GM12874 (cell line): ENCODE data around the gene PAK1IP1.

ENCODE experiments used
- TF ChIP-seq, protein P1 (sequence below): IDR thresholded peaks from 2 replicates; pipeline ENCODE4 v1.5.1; 2011; ENCODE audit warnings: low read depth, mild to moderate bottlenecking, control low read depth, low read length, moderate library complexity; ENCODE audit not compliant: insufficient read depth

The PAK1IP1 gene

DNA sequence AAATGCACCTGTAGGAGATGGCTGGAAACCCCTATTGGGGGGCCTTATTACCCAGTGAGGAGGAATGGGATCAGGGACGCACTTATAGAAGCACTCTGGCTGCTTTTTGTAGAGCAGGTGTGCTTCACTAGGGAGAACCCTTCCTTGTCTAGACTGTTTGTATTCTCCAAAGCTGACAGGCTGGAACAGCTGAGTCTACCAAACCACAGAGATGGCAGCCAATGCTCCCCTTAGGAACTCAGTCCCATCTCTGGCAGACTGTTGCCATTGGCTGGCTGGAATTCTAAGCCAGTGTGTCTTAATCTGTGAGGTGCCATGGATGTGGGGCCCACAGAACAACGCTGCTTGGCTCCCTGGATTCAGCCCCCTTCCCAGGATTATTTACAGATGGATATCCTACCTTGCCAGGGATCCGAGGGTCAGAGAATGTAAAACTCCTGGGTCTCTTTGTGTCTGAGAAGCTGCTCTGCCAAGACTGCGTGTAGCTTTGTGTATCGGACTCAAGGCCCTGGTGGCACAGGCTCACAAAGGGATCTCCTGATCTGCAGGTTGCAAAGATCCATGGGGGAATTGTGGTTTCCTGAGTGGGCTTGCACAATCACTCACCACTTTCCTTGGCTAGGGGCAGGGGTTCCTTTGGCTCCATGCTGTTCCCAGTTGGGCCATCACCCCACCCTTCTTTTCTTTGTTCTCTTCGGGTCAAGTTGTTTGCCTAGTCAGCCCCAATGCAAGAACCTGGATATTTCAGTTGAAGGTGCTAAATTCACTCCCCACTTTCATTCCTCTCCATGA, 26.4 kb upstream of the PAK1IP1 start:
- TF ChIP-seq, protein P1, sequence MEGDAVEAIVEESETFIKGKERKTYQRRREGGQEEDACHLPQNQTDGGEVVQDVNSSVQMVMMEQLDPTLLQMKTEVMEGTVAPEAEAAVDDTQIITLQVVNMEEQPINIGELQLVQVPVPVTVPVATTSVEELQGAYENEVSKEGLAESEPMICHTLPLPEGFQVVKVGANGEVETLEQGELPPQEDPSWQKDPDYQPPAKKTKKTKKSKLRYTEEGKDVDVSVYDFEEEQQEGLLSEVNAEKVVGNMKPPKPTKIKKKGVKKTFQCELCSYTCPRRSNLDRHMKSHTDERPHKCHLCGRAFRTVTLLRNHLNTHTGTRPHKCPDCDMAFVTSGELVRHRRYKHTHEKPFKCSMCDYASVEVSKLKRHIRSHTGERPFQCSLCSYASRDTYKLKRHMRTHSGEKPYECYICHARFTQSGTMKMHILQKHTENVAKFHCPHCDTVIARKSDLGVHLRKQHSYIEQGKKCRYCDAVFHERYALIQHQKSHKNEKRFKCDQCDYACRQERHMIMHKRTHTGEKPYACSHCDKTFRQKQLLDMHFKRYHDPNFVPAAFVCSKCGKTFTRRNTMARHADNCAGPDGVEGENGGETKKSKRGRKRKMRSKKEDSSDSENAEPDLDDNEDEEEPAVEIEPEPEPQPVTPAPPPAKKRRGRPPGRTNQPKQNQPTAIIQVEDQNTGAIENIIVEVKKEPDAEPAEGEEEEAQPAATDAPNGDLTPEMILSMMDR: no peak

DNA sequence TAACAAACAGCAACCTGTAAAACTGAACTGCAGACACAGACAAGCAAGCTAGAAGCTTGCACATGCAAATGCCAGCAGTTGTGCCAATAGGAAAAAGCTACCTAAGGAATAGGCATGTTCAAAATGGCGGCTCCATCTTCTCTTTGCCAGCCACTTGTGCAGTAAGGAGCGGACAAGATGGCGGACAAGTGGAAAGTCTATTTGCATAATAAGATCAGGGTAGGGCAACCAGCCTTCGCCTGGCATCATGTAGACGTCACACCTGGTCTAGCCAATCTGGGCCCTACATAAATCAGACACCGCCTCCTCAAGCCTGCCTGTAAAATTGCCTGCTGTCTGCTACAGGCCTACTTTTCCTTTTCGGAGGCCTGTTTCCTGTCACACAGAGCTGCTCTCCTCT, 18.4 kb upstream of the PAK1IP1 start:
- TF ChIP-seq, protein P1: no peak

DNA sequence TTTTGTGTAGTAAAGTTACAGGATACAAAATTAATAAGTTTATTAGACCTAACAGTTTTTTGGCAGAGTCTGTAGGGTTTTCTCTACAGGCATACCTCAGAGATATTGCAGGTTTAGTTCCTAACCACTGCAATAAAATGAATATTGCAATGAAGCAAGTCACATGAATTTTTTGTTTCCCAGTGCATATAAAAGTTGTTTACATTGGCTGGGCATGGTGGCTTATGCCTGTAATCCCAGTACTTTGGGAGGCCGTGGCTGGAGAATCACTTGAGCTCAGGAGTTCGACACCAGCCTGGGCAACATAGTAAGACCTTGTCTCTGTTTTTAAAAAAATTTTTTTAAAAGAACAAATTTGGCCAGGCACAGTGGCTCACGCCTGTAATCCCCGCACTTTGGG, 16.3 kb upstream of the PAK1IP1 start:
- TF ChIP-seq, protein P1: no peak

DNA sequence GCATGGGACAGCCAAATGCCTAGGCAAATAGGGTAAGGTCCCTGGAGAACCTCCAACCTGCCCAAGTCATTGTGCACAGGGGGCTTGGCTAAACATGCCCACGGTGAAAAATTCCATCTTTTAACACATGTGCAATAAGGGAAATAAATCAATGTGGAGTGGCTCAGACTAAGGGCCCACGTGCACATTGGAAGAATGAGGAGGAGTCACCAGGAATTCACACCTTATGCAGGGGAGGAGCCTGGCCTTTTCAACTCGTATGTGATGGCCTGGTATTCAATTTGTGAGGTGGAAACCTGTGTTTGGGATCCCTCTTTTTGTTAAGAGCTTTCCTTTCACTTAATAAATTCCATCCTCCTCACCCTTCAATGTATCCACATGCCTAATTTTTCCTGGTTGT, 13.0 kb upstream of the PAK1IP1 start:
- TF ChIP-seq, protein P1: no peak

DNA sequence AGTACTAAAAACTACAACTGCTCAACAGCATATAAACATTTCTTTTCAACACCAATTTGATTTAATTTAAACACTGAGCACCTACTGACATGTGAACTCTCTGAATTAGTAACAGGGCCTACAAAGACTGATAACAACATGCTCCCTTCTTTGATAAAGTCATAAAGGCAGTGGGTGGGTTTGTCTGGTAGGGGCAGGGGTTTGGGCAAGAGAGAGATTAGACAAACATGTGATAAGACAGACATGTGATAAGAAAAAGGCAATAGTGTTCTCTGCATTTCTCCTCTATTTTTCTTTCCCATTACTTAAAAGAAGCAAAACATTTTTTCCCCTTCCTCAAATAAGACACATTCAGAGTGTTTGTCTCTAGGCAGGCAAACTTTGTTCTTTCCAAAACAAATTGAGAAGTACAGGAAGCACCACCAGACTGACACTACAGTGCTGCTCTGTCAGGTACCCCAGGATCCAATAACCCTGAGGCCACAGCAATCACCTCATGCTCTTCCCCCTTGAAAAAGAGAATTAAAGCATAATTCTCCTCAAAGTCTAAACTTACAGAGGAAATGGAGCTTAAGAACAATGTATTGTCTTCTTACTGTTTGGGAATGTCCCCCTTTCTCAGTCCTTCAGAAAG, 12.3 kb upstream of the PAK1IP1 start:
- TF ChIP-seq, protein P1: no peak

DNA sequence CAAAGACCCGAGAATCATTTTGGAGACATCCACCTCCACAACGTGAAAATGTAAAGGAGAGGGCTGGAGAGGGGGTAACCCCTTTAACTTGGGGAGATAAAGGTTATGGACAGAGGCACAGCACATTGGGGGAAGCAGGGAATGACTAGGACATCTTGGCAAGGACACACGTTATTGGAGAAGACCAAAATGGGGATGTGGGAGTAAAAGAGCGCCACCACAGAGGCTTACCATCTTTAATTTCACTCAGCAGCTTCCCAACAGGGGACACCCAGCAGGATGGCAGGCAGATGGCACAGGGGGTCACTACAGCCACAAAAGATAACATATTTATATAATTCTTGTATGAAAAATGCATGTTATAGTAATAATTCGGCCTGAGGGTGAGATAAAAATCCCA, 10.2 kb upstream of the PAK1IP1 start:
- TF ChIP-seq, protein P1: no peak

GRCh38 chr6:10685092-10685915, 9.5 kb upstream of the PAK1IP1 start:
- TF ChIP-seq, protein P1: no peak
